Tibial nerve (tissue), 4 donors: ENCODE results near the gene NUP210. TPM values are rescaled to one million over a fixed set of nuclear protein-coding genes. Genes with fewer than 3 reads are reported as not detected.

Experiments
- DNase-seq, 2 donors: peaks; one replicate each; pipeline ENCODE4 v3.0.0-alpha.2; 2019; ENCODE audit warnings: low spot score in 2 of 2
- H3K27ac ChIP-seq, 4 donors: fragments of 200-600 bp; sonication (generic) in 3 of 4; one replicate each; pipeline ENCODE4 v1.5.1; 2017 to 2019; ENCODE audit warnings: mild to moderate bottlenecking in 1 of 4
- H3K27me3 ChIP-seq, 2 donors: fragments of 200-600 bp; sonication (generic) in 1 of 2; one replicate each; pipeline versions ENCODE4 v1.5.1 to v1.6.0; 2017 to 2019
- H3K36me3 ChIP-seq, 3 donors: fragments of 200-600 bp; sonication (generic); one replicate each; pipeline ENCODE4 v1.5.1; 2018 to 2019
- H3K4me1 ChIP-seq, 4 donors: fragments of 200-600 bp; sonication (generic) in 3 of 4; one replicate each; pipeline ENCODE4 v1.5.1; 2017 to 2019
- H3K4me3 ChIP-seq, 4 donors: fragments of 200-600 bp; sonication (generic) in 3 of 4; one replicate each; pipeline ENCODE4 v1.5.1; 2017 to 2019; ENCODE audit warnings: mild to moderate bottlenecking in 1 of 4, moderate library complexity in 1 of 4
- H3K9me3 ChIP-seq, 4 donors: fragments of 200-600 bp; sonication (generic) in 3 of 4; one replicate each; pipeline ENCODE4 v1.5.1; 2017 to 2019
- EP300 ChIP-seq, 2 donors: sonication (generic); formaldehyde crosslinking; IDR thresholded peaks; one replicate each; pipeline ENCODE4 v1.6.1; 2017; ENCODE audit warnings: antibody characterized with exemption in 2 of 2, mild to moderate bottlenecking in 1 of 2
- POLR2A ChIP-seq, 2 donors: fragments of 450-650 bp; IDR thresholded peaks; one replicate each; pipeline ENCODE4 v1.6.1; 2017; ENCODE audit warnings: antibody characterized with exemption in 2 of 2, mild to moderate bottlenecking in 2 of 2, moderate library complexity in 2 of 2
- WGBS, 2 donors: methylation state at CpG; one replicate each; pipeline ENCODE4 v1.1.5; 2018; 5-methylcytosine and 5-hydroxymethylcytosine counted together
- total RNA-seq, 4 donors: library from RNA; depleted of rRNA; stranded (reverse); fragments of >200 nt; gene quantifications; one replicate each; pipeline ENCODE4 v1.1.0, GENCODE V29; 2016
- TF ChIP-seq, protein P1 (sequence below), 5 experiments: fragments of 200-600 bp in 3 of 5; fragments of 450-650 bp in 2 of 5; sonication (generic) in 3 of 5; IDR thresholded peaks; one replicate each; pipeline ENCODE4 v1.5.1; 2016 to 2019; ENCODE audit warnings: antibody characterized with exemption in 5 of 5, mild to moderate bottlenecking in 3 of 5, moderate library complexity in 2 of 5

The NUP210 gene
- 1 to 10 TPM; 1.3 to 9.3 (median 2.0) TPM for total RNA-seq

DNA sequence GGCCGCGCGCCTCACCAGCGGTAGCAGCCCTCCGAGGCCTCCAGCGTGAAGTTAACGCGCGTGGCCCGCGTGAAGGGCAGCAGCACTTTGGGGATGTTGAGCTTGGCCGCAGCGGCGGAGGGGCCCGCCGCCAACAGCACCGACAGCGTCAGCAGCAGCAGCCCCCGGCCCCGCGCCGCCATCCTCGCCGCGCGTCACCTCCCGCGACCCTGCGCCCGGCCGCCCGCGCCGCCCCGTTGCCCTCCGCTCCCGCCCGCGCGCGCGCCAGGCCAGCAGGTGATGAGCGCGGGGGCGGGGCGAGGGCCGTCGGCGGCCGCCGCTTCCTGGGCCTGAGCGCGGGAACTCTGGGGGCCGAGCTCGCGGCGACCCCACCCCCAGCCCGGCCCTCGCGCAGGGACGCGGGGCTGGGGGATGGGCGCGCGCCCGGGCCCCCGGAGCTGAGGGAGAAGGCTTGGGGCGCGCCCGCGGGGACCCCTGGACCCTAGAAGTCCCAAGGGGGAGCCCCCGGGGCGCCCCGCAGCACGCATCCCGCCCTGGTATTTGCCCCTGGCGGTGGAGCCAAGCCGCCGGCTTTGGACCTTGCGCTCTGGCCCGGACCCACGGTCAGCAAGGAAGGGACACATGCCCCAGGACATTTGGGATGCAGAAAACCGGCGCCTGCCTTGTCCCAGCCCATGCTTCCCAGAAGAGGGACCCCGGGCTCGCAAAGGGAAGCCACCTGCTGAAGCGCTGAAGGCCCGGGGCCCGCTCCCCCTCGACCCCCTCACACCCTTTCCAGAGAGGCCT is at the start of gene NUP210:
Gene NUP210, minus strand, starts transcription at position 278 of the 786 bp plus-strand sequence. Its CDS starts 96 bp downstream, at position 182.
- Histone ChIP-seq H3K4me3 (peak within 1 kb of the TSS; percentile 35 to 67 (median 52)), H3K36me3 (no peaks in the 10 kb centered on the region), H3K9me3 (no peaks in the 10 kb centered on the region), H3K27me3 (peaks cover 0 to 7% of the 10 kb centered on the region in 2 donors), H3K27ac (peak within 1 kb of the TSS in 2 of 4 donors; percentile 65 to 80), H3K4me1 (peaks cover 0 to 18% (median 9%) of the 10 kb centered on the region in 4 donors)
- no peak for TF ChIP-seq POLR2A (IDR thresholded peaks at IDR 0.05)
- TF ChIP-seq, protein P1, sequence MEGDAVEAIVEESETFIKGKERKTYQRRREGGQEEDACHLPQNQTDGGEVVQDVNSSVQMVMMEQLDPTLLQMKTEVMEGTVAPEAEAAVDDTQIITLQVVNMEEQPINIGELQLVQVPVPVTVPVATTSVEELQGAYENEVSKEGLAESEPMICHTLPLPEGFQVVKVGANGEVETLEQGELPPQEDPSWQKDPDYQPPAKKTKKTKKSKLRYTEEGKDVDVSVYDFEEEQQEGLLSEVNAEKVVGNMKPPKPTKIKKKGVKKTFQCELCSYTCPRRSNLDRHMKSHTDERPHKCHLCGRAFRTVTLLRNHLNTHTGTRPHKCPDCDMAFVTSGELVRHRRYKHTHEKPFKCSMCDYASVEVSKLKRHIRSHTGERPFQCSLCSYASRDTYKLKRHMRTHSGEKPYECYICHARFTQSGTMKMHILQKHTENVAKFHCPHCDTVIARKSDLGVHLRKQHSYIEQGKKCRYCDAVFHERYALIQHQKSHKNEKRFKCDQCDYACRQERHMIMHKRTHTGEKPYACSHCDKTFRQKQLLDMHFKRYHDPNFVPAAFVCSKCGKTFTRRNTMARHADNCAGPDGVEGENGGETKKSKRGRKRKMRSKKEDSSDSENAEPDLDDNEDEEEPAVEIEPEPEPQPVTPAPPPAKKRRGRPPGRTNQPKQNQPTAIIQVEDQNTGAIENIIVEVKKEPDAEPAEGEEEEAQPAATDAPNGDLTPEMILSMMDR (IDR thresholded peaks at IDR 0.05): no peak
- TF ChIP-seq EP300 (IDR thresholded peaks at IDR 0.05): no peak
- 2 to 3% methylated on average over 61 to 68 of the region's 90 CpGs for WGBS, 2 donors
- DNase-seq: no peak

DNA sequence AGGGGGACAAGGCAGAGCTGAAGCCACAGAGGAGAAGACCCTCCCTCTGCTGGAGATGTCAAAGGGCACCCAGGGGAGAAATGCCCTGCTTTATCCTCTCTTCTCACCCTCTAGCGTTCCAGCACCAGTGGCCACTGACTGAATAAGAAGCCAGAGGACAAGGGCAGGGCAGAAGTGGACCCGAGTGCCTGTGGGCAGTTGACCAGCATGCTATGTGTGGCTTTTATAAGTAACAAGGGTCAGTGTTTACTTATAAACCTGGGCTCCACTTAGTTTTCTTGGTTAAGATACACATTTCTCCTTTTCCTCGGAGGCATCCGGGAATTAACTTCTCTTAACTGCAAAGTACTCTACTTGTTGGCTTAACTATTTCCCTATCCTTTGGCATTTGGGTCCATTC is 46.7 kb upstream of the NUP210 start:
- Histone ChIP-seq H3K27me3 (no peaks in the 10 kb centered on the region), H3K9me3 (no peaks in the 10 kb centered on the region), H3K4me1 (no peaks in the 10 kb centered on the region), H3K27ac (no peak overlapping the region), H3K4me3 (no peak overlapping the region), H3K36me3 (no peaks in the 10 kb centered on the region)
- DNase-seq: no peak
- TF ChIP-seq POLR2A (IDR thresholded peaks at IDR 0.05) (no peak), EP300 (IDR thresholded peaks at IDR 0.05) (no peak)
- TF ChIP-seq, protein P1 (IDR thresholded peaks at IDR 0.05): no peak
- WGBS, 2 donors: 56 to 62% methylated on average over 4 of the region's 4 CpGs

DNA sequence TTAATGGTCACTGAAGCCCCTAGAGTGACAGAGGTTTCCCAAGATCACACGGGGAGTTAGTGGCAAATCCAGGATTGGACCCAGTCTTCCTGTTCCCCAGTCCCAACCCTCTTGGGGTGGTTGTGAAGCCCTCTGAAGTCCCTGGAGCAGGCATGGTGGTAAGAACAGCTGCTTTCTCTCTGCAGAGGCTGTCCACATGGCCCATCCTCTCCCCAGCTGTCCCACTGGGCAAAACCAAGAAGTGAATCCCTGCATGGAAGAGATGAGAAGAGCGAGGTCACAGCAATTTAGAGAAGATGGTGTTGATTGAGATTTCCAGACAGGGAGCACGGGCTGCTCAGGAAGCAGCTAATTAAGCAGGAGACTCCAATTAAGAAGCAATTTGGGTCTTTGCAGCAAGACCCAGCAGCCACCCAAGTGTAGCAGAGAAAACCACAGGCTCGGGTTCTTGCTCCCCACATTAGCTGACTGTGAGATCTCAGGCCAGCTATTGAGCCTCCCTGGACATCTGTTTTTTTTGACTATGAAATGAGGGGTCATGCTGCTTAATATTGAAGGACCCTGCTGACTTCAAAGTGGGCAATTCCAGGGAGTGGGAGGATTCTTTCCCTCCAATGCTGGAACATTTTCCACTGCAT is 45.2 kb upstream of the NUP210 start:
- DNase-seq: no peak
- H3K4me3 ChIP-seq: no peak overlapping the region
- 55 to 57% methylated on average over 4 of the region's 4 CpGs for WGBS, 2 donors

DNA sequence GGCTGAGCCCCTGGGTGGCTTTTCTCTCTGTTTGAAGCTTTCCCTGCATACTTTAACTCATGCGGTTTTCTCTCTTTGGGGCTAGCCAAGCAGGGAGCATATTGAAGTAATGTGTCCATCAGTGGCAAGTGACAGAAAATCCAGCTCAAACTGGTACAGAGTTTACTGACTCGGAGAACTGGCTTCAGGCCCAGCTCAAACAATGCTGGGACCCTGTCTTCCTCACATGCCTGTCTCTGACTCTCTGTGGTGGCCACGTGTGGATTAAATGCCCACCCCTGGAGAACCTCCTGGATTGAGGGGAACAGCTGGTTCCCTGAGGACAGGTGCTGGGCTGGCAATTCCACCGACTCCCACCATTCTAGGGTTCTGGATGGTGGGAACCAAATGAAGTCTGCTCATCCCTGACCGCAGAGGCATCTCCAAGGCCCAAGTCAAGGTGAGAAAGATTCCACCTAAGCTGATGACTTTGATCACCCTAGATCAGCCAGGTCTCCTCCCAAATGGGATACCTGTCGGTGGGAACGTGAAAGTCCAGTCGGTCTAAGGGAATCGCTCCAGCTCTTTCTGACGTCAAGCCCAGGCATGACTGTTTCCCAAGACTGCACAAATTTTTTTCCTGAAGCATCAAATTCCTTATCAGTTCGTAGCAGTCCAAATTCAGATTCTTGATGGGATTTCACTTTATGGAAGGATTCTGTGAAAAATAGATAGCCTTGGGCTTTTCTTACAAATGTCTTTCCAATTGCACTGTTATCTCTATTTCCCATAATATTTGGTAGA is 43.7 kb upstream of the NUP210 start:
- H3K36me3 ChIP-seq: no peaks in the 10 kb centered on the region
- DNase-seq: no peak
- H3K27ac ChIP-seq: no peak overlapping the region
- H3K27me3 ChIP-seq: no peaks in the 10 kb centered on the region
- H3K9me3 ChIP-seq: no peaks in the 10 kb centered on the region
- H3K4me1 ChIP-seq: no peaks in the 10 kb centered on the region
- H3K4me3 ChIP-seq: no peak overlapping the region
- WGBS, 2 donors: 65 to 68% methylated on average over 11 of the region's 11 CpGs
- TF ChIP-seq, protein P1 (IDR thresholded peaks at IDR 0.05): no peak
- TF ChIP-seq EP300 (IDR thresholded peaks at IDR 0.05): no peak
- no peak for TF ChIP-seq POLR2A (IDR thresholded peaks at IDR 0.05)

More for the DNA sequence above, 45.2 kb upstream of the NUP210 start:
- no peaks in the 10 kb centered on the region for H3K4me1 ChIP-seq
- no peaks in the 10 kb centered on the region for H3K36me3 ChIP-seq
- no peaks in the 10 kb centered on the region for H3K27me3 ChIP-seq
- no peaks in the 10 kb centered on the region for H3K9me3 ChIP-seq
- TF ChIP-seq POLR2A (IDR thresholded peaks at IDR 0.05) (no peak), EP300 (IDR thresholded peaks at IDR 0.05) (no peak)
- TF ChIP-seq, protein P1 (IDR thresholded peaks at IDR 0.05): no peak
- no peak overlapping the region for H3K27ac ChIP-seq
